Measurements from ENCODE around the gene MRPL55.

MRPL55 gene

GRCh38 chr1:228109073-228109961, at the start of gene MRPL55:
MRPL55 (minus strand) TSS chr1:228109299; CDS start chr1:228108260, 1,039 bp downstream.
- Mint-ChIP-seq H3K9me3 (no peaks in the 10 kb centered on the region), H3K36me3 (peaks cover 9% of the 10 kb centered on the region), H3K27ac (peak within 1 kb of the TSS; percentile 91), H3K27me3 (no peaks in the 10 kb centered on the region), H3K4me3 (peak within 1 kb of the TSS; percentile 89), H3K4me1 (peaks cover 38% of the 10 kb centered on the region)
- ATAC-seq = peak; percentile 96

DNA sequence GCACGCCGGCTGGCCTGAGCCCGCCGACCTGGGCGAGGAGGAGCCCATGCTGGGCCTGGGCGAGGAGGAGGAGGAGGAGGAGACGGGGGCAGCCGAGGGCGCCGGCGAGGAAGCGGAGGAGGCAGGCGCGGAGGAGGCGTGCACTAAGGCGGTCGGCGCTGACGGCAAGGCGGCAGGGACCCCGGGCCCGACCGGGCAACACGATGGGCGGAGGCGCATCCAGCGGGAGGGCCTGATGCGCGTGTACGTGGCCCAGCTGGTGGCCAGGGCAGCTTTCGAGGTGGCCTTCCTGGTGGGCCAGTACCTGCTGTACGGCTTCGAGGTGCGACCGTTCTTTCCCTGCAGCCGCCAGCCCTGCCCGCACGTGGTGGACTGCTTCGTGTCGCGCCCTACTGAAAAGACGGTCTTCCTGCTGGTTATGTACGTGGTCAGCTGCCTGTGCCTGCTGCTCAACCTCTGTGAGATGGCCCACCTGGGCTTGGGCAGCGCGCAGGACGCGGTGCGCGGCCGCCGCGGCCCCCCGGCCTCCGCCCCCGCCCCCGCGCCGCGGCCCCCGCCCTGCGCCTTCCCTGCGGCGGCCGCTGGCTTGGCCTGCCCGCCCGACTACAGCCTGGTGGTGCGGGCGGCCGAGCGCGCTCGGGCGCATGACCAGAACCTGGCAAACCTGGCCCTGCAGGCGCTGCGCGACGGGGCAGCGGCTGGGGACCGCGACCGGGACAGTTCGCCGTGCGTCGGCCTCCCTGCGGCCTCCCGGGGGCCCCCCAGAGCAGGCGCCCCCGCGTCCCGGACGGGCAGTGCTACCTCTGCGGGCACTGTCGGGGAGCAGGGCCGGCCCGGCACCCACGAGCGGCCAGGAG, 49.3 kb upstream of the MRPL55 start:
- Mint-ChIP-seq H3K4me3 (no peak overlapping the region), H3K9me3 (no peaks in the 10 kb centered on the region), H3K27me3 (peaks cover 9% of the 10 kb centered on the region), H3K36me3 (no peaks in the 10 kb centered on the region), H3K4me1 (peaks cover 8% of the 10 kb centered on the region), H3K27ac (no peak overlapping the region)
- peak; percentile 7 for ATAC-seq

DNA sequence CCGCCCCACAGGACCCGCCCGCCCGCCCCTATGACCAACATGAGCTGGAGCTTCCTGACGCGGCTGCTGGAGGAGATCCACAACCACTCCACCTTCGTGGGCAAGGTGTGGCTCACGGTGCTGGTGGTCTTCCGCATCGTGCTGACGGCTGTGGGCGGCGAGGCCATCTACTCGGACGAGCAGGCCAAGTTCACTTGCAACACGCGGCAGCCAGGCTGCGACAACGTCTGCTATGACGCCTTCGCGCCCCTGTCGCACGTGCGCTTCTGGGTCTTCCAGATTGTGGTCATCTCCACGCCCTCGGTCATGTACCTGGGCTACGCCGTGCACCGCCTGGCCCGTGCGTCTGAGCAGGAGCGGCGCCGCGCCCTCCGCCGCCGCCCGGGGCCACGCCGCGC, 48.6 kb upstream of the MRPL55 start:
- H3K4me1 Mint-ChIP-seq = peaks cover 8% of the 10 kb centered on the region
- H3K27ac Mint-ChIP-seq = no peak overlapping the region
- H3K36me3 Mint-ChIP-seq = no peaks in the 10 kb centered on the region
- peaks cover 9% of the 10 kb centered on the region for H3K27me3 Mint-ChIP-seq
- no peak for ATAC-seq
- no peak overlapping the region for H3K4me3 Mint-ChIP-seq
- H3K9me3 Mint-ChIP-seq = no peaks in the 10 kb centered on the region

DNA sequence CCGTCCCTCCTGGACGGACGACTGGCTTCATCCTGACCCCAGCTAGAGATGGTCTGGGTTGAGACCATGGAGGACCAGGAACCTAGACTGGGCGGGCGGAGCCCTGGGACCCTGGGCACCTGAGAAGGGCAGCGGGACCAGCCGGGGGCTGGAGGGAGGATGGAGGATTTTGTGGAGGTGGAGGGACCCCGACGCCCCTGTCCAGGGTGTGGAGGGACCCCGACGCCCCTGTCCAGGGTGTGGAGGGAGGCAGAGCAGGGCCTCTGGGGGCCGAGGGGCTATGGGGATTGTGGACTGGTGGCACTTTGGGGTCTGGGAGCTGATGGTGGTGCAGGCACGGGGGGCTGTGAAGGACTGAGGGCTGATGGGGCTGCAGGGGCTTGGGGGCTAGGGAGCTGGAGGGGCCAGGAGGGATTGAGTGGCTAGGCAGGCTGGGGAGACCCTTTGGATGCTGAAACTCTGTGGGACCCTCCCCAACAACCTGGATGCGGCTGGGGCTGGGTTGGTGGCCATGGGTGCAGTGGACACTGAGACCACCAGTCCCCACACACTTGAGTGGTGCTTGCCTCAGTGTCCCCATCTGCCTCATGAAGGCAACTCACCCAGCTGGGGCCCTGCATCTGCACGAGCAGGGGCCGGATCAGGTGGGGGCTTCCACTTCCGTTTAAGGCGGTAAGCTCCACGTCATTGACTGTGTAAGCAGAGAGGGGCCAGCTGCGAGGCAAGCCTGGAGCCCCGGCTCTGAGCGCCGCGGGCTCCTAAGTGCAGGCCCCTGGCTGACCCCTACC, 48.0 kb upstream of the MRPL55 start:
- no peak for ATAC-seq
- no peak overlapping the region for H3K4me3 Mint-ChIP-seq
- no peaks in the 10 kb centered on the region for H3K9me3 Mint-ChIP-seq
- H3K27me3 Mint-ChIP-seq = peaks cover 9% of the 10 kb centered on the region
- no peak overlapping the region for H3K27ac Mint-ChIP-seq
- no peaks in the 10 kb centered on the region for H3K36me3 Mint-ChIP-seq
- H3K4me1 Mint-ChIP-seq = peaks cover 8% of the 10 kb centered on the region

DNA sequence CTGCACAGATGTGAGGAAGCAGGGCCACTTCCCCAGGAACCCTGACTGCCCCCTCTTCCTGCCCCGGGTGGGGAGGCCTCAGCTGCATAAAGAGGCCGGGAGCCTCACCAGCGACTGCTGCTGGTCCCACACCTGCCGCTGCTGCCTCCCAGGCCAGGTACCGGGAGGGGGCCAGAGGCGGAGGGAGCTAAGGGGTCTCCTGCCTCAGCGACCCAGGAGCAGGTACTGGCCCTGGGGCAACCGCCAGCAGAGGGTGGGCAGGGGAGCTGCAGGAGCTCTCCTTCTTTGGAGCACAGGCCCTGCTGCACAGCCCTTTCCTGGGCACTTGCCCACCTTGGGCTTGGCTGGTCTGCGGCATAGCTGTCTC, 47.4 kb upstream of the MRPL55 start:
- Mint-ChIP-seq H3K27ac (no peak overlapping the region), H3K4me3 (no peak overlapping the region), H3K27me3 (peaks cover 9% of the 10 kb centered on the region), H3K4me1 (peaks cover 8% of the 10 kb centered on the region), H3K9me3 (no peaks in the 10 kb centered on the region), H3K36me3 (no peaks in the 10 kb centered on the region)
- no peak for ATAC-seq

GRCh38 chr1:228155596-228156514, 46.8 kb upstream of the MRPL55 start:
- no peak for ATAC-seq
- no peak overlapping the region for H3K27ac Mint-ChIP-seq
- H3K4me1 Mint-ChIP-seq = peaks cover 8% of the 10 kb centered on the region
- no peak overlapping the region for H3K4me3 Mint-ChIP-seq
- no peaks in the 10 kb centered on the region for H3K9me3 Mint-ChIP-seq
- H3K27me3 Mint-ChIP-seq = peaks cover 9% of the 10 kb centered on the region
- H3K36me3 Mint-ChIP-seq = no peaks in the 10 kb centered on the region

GRCh38 chr1:228154670-228155571, 45.8 kb upstream of the MRPL55 start:
- no peaks in the 10 kb centered on the region for H3K36me3 Mint-ChIP-seq
- peaks cover 9% of the 10 kb centered on the region for H3K27me3 Mint-ChIP-seq
- no peak for ATAC-seq
- no peak overlapping the region for H3K27ac Mint-ChIP-seq
- no peaks in the 10 kb centered on the region for H3K9me3 Mint-ChIP-seq
- peaks cover 8% of the 10 kb centered on the region for H3K4me1 Mint-ChIP-seq
- H3K4me3 Mint-ChIP-seq = no peak overlapping the region

GRCh38 chr1:228154021-228154669, 45.0 kb upstream of the MRPL55 start:
- H3K9me3 Mint-ChIP-seq = no peaks in the 10 kb centered on the region
- peaks cover 8% of the 10 kb centered on the region for H3K4me1 Mint-ChIP-seq
- H3K27me3 Mint-ChIP-seq = peaks cover 9% of the 10 kb centered on the region
- no peak overlapping the region for H3K4me3 Mint-ChIP-seq
- H3K27ac Mint-ChIP-seq = no peak overlapping the region
- ATAC-seq = no peak
- no peaks in the 10 kb centered on the region for H3K36me3 Mint-ChIP-seq

- Mint-ChIP-seq H3K27ac (no peak overlapping the region), H3K27me3 (peaks cover 9% of the 10 kb centered on the region), H3K36me3 (no peaks in the 10 kb centered on the region), H3K4me1 (peaks cover 8% of the 10 kb centered on the region), H3K9me3 (no peaks in the 10 kb centered on the region), H3K4me3 (no peak overlapping the region)
- ATAC-seq = no peak
These were observed 43.8 kb upstream of the MRPL55 start for GRCh38 chr1:228152918-228153258.

DNA sequence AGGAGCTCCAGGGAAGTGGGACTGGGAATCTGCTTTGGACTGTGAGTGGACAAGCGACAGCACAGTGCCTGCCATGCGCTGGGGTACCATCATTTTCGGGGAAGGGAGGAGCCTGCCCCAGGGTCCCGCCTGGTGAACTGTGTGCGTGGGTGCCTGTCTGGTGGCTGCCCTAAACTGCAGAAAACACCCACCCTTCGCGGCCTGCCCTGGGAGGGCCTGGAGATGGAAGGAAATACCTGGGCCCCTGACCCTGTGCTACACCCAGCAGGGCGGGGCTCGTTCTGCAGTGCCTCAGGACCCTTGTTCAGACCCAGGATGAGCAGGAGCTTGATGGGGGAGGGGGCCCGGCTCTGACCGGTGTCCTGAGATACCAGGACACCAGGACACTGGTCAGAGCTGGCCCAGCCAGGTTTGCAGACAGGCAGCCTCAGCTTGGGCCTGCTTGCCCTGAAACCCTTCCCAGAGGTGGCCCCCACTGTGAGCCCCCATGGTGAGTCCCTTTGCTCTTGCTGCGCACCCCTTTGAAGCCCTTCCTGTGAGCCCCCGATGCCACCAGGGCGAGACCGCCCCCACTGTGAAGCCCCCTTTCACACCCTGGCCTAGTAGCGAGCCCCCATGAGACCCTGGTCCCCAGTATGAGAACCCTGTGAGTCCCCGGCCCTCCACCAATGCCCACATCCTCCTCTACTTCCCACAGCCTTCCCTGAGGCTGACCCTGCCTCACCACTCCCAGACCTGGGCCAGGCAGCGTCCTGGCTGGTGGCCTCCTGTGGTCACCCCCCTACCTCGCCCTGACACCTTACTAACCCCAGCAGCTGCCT, 43.2 kb upstream of the MRPL55 start:
- H3K36me3 Mint-ChIP-seq = no peaks in the 10 kb centered on the region
- no peak overlapping the region for H3K27ac Mint-ChIP-seq
- ATAC-seq = no peak
- H3K9me3 Mint-ChIP-seq = no peaks in the 10 kb centered on the region
- H3K4me3 Mint-ChIP-seq = no peak overlapping the region
- peaks cover 9% of the 10 kb centered on the region for H3K27me3 Mint-ChIP-seq
- peaks cover 8% of the 10 kb centered on the region for H3K4me1 Mint-ChIP-seq

DNA sequence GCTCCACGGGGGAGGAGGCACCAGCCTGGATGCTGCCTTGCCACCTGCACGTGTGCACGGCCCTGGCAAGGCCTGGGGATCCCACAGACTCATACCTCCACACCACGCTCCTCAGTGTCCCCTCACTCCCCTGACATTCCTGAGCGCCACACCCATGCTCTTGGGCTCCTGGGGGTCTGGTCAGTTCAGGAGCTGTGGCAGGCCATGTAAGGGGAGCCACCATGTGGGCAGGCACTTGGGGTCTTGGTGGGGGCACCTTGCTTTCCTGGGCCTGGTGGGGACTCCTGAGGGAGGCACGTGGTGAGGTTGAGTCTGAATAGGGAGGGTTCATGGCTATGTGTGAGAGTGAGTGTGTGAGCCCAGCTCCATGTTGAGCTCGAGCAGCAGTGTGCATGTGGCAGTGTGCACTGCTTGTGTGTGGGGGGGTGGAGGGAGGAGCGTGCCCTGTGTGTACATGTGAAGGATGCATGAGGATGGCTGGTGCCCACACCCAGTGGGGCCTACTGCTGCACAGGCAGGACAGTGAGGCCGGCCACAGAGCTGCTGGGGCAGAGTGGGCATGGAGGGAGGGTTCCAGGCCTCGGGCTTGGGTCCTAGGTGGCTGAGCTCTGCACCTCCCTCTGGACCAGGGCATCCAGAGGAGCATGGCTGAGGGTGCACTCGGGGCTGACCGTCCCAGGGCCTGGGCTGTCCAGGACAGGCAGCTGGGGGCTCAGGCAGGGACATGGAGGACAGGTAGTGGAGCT, 42.3 kb upstream of the MRPL55 start:
- no peaks in the 10 kb centered on the region for H3K36me3 Mint-ChIP-seq
- no peak overlapping the region for H3K27ac Mint-ChIP-seq
- no peak overlapping the region for H3K4me3 Mint-ChIP-seq
- peaks cover 8% of the 10 kb centered on the region for H3K4me1 Mint-ChIP-seq
- H3K27me3 Mint-ChIP-seq = no peaks in the 10 kb centered on the region
- ATAC-seq = peak; percentile 6
- H3K9me3 Mint-ChIP-seq = no peaks in the 10 kb centered on the region
